SK-N-SH (cell line): ENCODE results near the gene TEX54. TPM values are rescaled to one million over a fixed set of nuclear protein-coding genes. Genes with fewer than 3 reads are reported as not detected.
A peak's percentile ranks its signal among the peaks of the same experiment; 100 is the strongest.
"Not testable (repeated sequence)": the region's sequence is repeated elsewhere in the genome, so short reads cannot be mapped to it uniquely, and the experiment has no call there.

Source experiments
- CTCF ChIA-PET: fragments of 300-600, 350-600 bp; formaldehyde crosslinking; extraction: SDS; loops from one replicate; lab custom pipeline; 2021; lab: Yijun Ruan, JAX
- POLR2A ChIA-PET: fragments of 350-600 bp; sonication (Branson Sonifier 250); formaldehyde crosslinking; extraction: SDS; loops from one replicate; lab custom pipeline; 2020; ENCODE audit warnings: antibody characterized with exemption, inconsistent platforms; lab: Yijun Ruan, JAX
- DNase-seq: peaks from one replicate; pipeline ENCODE4 v3.0.0; 2012
- H2AFZ ChIP-seq: fragments of 200-600 bp; sonication (generic); 2 replicates; pipeline ENCODE4 v1.8.1; 2016; ENCODE audit warnings: antibody characterized with exemption, mild to moderate bottlenecking, low read depth
- H3F3A ChIP-seq: fragments of 200-600 bp; sonication (generic); replicated peaks from 2 replicates; pipeline ENCODE3; 2016; ENCODE audit warnings: antibody characterized with exemption, mild to moderate bottlenecking; ENCODE audit not compliant: insufficient read depth
- H3K27ac ChIP-seq, 2 experiments: fragments of 200-500 bp in 1 of 2; fragments of 200-600 bp in 1 of 2; sonication (Bioruptor generic) in 1 of 2; sonication (generic), shearing (Covaris generic) in 1 of 2; 2 replicates each; pipeline versions ENCODE4 v1.5.1 to v1.6.1; 2014 to 2016; ENCODE audit warnings: low read depth in 2 of 2, inconsistent platforms in 1 of 2, low read length in 1 of 2, mild to moderate bottlenecking in 1 of 2, mixed read lengths in 1 of 2
- H3K27me3 ChIP-seq: fragments of 200-600 bp; sonication (generic), shearing (Covaris generic); 2 replicates; pipeline ENCODE4 v1.6.1; 2016; ENCODE audit warnings: mixed run types; ENCODE audit not compliant: insufficient read depth
- H3K36me3 ChIP-seq, 2 experiments: fragments of 200-500 bp in 1 of 2; fragments of 200-600 bp in 1 of 2; sonication (Bioruptor generic) in 1 of 2; sonication (generic) in 1 of 2; replicated peaks in 1 of 2; 2 replicates each; pipeline versions ENCODE3 to v1.5.1; 2014 to 2016; ENCODE audit warnings: low read length in 1 of 2, mild to moderate bottlenecking in 1 of 2; ENCODE audit not compliant: insufficient read depth in 2 of 2, control insufficient read depth in 1 of 2
- H3K4me1 ChIP-seq, 2 experiments: fragments of 200-500 bp in 1 of 2; fragments of 200-600 bp in 1 of 2; sonication (Bioruptor generic) in 1 of 2; sonication (generic), shearing (Covaris generic) in 1 of 2; 2 replicates each; pipeline versions ENCODE4 v1.5.1 to v1.6.1; 2014 to 2016; ENCODE audit warnings: low read depth in 1 of 2, low read length in 1 of 2, mixed run types in 1 of 2; ENCODE audit not compliant: insufficient read depth in 2 of 2, control insufficient read depth in 1 of 2
- H3K4me2 ChIP-seq: fragments of 200-600 bp; sonication (generic), shearing (Covaris generic); 2 replicates; pipeline ENCODE4 v1.6.1; 2017; ENCODE audit warnings: mixed run types
- H3K4me3 ChIP-seq, 2 experiments: fragments of 200-500 bp in 1 of 2; fragments of 200-600 bp in 1 of 2; sonication (Bioruptor generic) in 1 of 2; sonication (generic), shearing (Covaris generic) in 1 of 2; 2 replicates each; pipeline versions ENCODE4 v1.5.1 to v1.8.1; 2014 to 2016; ENCODE audit warnings: low read depth in 2 of 2, inconsistent platforms in 1 of 2, low read length in 1 of 2, mild to moderate bottlenecking in 1 of 2, mixed read lengths in 1 of 2, moderate library complexity in 1 of 2
- H3K79me2 ChIP-seq: fragments of 200-600 bp; sonication (generic); 2 replicates; pipeline ENCODE4 v1.8.1; 2017; ENCODE audit warnings: mild to moderate bottlenecking; ENCODE audit not compliant: insufficient read depth
- H3K9ac ChIP-seq: fragments of 200-600 bp; sonication (generic); 2 replicates; pipeline ENCODE4 v1.6.1; 2017; ENCODE audit warnings: mixed run types
- H3K9me2 ChIP-seq: fragments of 200-600 bp; sonication (generic); 2 replicates; pipeline ENCODE4 v1.6.1; 2017; ENCODE audit warnings: mixed run types
- H3K9me3 ChIP-seq: fragments of 200-600 bp; sonication (generic); 2 replicates; pipeline ENCODE4 v1.6.1; 2017; ENCODE audit warnings: mixed run types, mild to moderate bottlenecking, moderate library complexity
- H4K20me1 ChIP-seq: fragments of 200-600 bp; sonication (generic); 2 replicates; pipeline ENCODE4 v1.6.1; 2017; ENCODE audit warnings: mild to moderate bottlenecking, mixed run types; ENCODE audit not compliant: insufficient read depth
- ELF1 ChIP-seq: IDR thresholded peaks from 2 replicates; pipeline ENCODE4 v1.4.0; 2012
- EP300 ChIP-seq, 2 experiments: IDR thresholded peaks; 2 replicates each; pipeline versions ENCODE4 v1.4.0 to v1.6.1; 2012; ENCODE audit warnings: borderline replicate concordance in 1 of 2, low read depth in 1 of 2, low read length in 1 of 2
- FOSL2 ChIP-seq: IDR thresholded peaks from 2 replicates; pipeline ENCODE4 v1.4.0; 2012; ENCODE audit warnings: low read depth, mild to moderate bottlenecking, moderate library complexity, borderline replicate concordance
- FOXJ3 ChIP-seq: sonication (generic); formaldehyde crosslinking; IDR thresholded peaks from 2 replicates; pipeline ENCODE4 v1.5.1; 2020; ENCODE audit warnings: mild to moderate bottlenecking, missing genetic modification reagents
- FOXM1 ChIP-seq: IDR thresholded peaks from 2 replicates; pipeline ENCODE4 v1.4.0; 2012; ENCODE audit warnings: low read depth, mild to moderate bottlenecking
- GABPA ChIP-seq: IDR thresholded peaks from 2 replicates; pipeline ENCODE4 v1.4.0; 2012; ENCODE audit warnings: low read depth, mild to moderate bottlenecking
- MEF2A ChIP-seq: IDR thresholded peaks from 2 replicates; pipeline ENCODE4 v1.4.0; 2012; ENCODE audit warnings: low read depth, borderline replicate concordance
- MXI1 ChIP-seq: IDR thresholded peaks from 2 replicates; pipeline ENCODE4 v1.6.1; 2012; ENCODE audit warnings: mild to moderate bottlenecking, low read depth, low read length, improper control_type of control experiment
- NFIC ChIP-seq: IDR thresholded peaks from 2 replicates; pipeline ENCODE4 v1.4.0; 2012; ENCODE audit warnings: borderline replicate concordance
- RAD21 ChIP-seq: IDR thresholded peaks from 2 replicates; pipeline ENCODE4 v1.6.1; 2012; ENCODE audit warnings: mild to moderate bottlenecking, low read length
- WGBS: methylation state at CpG from one replicate; pipeline ENCODE4 v1.1.6; 2017; ENCODE audit warnings: low lambda C conversion rate; 5-methylcytosine and 5-hydroxymethylcytosine counted together
- polyA plus RNA-seq, 3 experiments: library from polyadenylated mRNA; depleted of rRNA; stranded (reverse); fragments of >200 nt; gene quantifications; 2 replicates each; pipeline ENCODE4 v1.2.3, GENCODE V29; 2012
- TF ChIP-seq, protein P1 (sequence below): IDR thresholded peaks from 2 replicates; pipeline ENCODE4 v1.4.0; 2012; ENCODE audit warnings: low read depth, borderline replicate concordance
- TF ChIP-seq, protein P2 (sequence below): IDR thresholded peaks from 2 replicates; pipeline ENCODE4; 2012

Gene TEX54
- polyA plus RNA-seq, 1 of the 3 experiments (the other 2 are of a cell fraction): not detected

DNA sequence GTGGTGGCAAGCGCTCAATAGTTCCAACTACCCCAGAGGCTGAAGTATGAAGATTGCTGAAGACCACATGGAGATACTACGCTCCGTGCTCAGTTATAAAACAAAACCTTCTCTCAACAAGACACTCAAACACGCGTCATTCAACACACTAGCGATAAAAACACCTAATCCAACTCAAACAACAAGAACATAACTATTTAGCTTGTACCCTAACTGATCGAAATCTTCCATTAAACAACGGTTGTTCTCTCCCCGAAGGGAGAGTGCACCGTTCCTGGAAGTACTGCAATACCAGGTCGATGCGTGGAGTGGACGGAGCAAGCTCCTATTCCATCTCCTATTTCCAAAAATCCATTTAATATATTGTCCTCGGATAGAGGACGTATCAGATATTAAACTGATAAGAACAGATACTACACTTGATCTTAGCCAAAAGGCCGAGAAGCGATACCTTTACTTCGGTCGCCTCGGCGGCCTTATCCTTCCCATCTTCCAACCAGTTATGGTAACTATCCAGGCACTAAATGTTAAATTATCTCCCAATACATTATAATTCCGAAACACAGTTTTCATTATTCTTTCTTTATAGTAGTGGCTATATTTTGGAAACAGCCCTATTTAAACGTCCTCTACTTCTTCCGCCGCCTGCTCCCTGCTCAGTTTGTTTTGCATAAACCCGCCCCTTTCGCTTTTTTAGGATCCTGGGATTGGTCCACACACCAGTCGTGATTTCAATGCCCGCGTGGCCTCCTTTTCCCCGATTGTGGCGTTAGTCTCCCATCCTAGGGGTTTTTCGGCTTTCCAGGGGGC, 8.9 kb upstream of the TEX54 start (continued):
- TF ChIP-seq FOXM1: peak; percentile 63; the same call in 1 of the 2 replicates
- peak; percentile 74; the same call in 1 of the 2 replicates for TF ChIP-seq ELF1
- peak; percentile 75 for TF ChIP-seq FOXJ3 (CRISPR knock-in tag)
- TF ChIP-seq FOSL2: peak; percentile 35; the same call in 1 of the 2 replicates
- peak; percentile 25; the same call in 1 of the 2 replicates for TF ChIP-seq MEF2A
- peak; percentile 72 to 76; a peak in 3 of 4 replicates for TF ChIP-seq EP300 (IDR thresholded peaks at IDR 0.05; ENCODE audit: borderline replicate concordance in 1 of 2, low read depth in 1 of 2, low read length in 1 of 2)
- TF ChIP-seq, protein P1, sequence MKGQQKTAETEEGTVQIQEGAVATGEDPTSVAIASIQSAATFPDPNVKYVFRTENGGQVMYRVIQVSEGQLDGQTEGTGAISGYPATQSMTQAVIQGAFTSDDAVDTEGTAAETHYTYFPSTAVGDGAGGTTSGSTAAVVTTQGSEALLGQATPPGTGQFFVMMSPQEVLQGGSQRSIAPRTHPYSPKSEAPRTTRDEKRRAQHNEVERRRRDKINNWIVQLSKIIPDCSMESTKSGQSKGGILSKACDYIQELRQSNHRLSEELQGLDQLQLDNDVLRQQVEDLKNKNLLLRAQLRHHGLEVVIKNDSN: no peak
- TF ChIP-seq RAD21: no peak
- peak; percentile 95 for TF ChIP-seq MXI1
- TF ChIP-seq NFIC: peak; percentile 61
- peak; percentile 30; the same call in 1 of the 2 replicates for TF ChIP-seq GABPA
- TF ChIP-seq, protein P2, sequence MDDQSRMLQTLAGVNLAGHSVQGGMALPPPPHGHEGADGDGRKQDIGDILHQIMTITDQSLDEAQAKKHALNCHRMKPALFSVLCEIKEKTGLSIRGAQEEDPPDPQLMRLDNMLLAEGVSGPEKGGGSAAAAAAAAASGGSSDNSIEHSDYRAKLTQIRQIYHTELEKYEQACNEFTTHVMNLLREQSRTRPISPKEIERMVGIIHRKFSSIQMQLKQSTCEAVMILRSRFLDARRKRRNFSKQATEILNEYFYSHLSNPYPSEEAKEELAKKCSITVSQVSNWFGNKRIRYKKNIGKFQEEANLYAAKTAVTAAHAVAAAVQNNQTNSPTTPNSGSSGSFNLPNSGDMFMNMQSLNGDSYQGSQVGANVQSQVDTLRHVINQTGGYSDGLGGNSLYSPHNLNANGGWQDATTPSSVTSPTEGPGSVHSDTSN: peak; percentile 79

DNA sequence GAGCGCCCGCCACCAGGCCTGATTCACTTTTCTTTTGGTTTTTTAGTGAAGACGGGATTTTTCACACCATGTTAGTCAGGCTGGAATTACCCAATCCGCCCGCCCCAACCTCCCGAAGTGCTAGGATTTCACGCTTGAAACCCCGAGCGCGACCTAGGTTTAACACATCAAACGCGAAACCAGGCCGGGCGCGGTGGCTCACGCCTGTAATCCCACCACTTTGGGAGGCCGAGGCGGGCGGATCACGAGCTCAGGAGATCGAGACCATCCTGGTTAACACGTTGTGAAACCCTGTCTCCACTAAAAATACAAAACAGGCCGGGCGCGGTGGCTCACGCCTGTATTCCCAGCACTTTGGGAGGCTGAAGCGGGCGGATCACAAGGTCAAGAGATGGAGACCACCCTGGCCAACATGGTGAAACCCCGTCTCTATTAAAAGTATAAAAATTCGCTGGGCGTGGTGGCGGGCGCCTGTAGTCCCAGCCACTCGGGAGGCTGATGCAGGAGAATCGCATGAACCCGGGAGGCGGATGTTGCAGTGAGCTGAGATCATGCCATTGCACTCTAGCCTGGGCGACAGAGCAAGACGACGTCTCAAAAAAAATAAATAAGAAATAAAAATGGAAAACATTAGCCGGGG, 8.2 kb upstream of the TEX54 start:
- DNase-seq, H4K20me1 ChIP-seq, H3K27me3 ChIP-seq, H3K9me3 ChIP-seq, H3K36me3 ChIP-seq, H3K9me2 ChIP-seq: not testable (repeated sequence)
- peak overlapping the region; percentile 81 to 97 for H3K4me3 ChIP-seq
- peak overlapping the region; percentile 93 to 94 for H3K27ac ChIP-seq
- peak overlapping the region; percentile 82 for H3K9ac ChIP-seq
- peaks cover 13 to 15% of the 10 kb centered on the region in 2 experiments; a peak in 2 of 4 replicates for H3K4me1 ChIP-seq
- CTCF ChIA-PET: interaction anchor here (0.9 to 3.0 kb wide), 7 partner anchors 10 to 79 kb away, joined by 3 to 18 read pairs (median 4); partner anchors contain the start of genes POLR2G, SLC3A2 and TMEM179B
- peaks cover 33% of the 10 kb centered on the region for H3K79me2 ChIP-seq
- peak overlapping the region; percentile 84 for H3K4me2 ChIP-seq
- peaks cover 24% of the 10 kb centered on the region for H3F3A ChIP-seq
- 1% methylated on average over 29 of the region's 41 CpGs for WGBS
- POLR2A ChIA-PET: interaction anchor here (0.6 to 3.3 kb wide), 54 partner anchors 9 to 1077 kb away, joined by 3 to 146 read pairs (median 5); partner anchors contain the start of genes B3GAT3, BSCL2, C11orf98 and CSKMT
- peak overlapping the region; percentile 50 for H2AFZ ChIP-seq
